Measurements from ENCODE around the gene ISOC2.
"Not testable (repeated sequence)": the region's sequence is repeated elsewhere in the genome, so short reads cannot be mapped to it uniquely, and the experiment has no call there.

Gene ISOC2

DNA sequence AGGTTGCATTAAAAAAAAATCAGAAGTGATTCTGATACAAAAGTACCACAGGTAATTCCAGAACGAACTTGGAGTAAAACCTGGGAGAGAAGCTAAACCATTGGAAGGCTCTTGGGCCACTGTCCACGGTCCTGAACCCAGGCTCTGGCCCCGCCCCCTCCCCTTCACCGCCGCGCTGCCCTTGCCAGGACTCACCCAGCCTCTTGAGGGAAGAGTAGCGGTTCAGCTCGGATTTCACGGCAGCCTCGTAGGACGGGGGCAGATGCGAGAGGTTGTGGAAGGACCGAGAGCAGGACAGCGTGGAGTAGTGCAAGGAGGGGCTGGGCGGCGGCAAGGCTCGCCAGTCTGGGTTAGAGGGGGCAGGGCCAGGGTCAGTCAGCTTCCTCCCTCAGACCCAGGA, 24.0 kb downstream of the ISOC2 start:
- no peak for DNase-seq

DNA sequence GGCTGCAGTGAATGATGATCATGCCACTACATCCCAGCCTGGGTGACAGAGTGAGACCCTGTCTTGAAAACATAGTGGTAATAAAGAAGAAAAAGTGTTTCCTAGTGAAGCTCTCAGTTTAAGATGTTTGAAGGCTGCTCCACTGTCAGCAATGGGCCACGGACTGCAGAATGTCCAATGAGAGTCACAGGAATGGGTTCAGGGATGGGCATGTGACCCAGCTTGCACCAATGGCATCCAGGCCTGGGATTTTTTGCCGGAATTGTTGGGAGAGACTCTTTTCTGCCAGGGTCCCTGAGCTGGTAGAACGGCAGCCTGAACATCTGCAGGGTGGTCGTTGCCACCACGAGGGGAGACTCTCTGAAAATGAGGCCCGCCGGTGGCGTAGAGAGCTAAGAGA, 24.6 kb downstream of the ISOC2 start:
- no peak for DNase-seq

GRCh38 chr19:55435020-55435419, 26.4 kb downstream of the ISOC2 start:
- DNase-seq: no peak

GRCh38 chr19:55434356-55434919, 27.0 kb downstream of the ISOC2 start:
- DNase-seq: no peak

DNA sequence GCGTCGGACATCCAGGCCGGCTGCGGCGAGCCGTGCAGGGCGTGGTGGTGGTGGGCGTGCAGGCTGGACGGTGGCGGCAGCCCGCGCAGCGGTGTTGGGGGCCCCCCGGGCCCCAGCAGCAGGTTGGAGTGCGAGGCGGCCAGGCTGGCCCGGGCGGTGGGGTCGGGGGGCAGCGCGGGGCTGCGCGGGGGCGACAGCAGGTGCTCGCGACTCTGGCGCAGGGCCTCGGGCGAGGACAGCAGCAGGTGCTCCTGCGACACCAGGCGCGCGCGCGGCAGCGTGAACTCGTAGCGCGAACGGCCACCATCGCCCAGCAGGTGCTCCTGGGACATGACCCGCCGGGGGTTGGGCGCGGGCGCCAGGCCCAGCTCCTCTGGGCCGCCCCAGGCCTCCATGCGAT, 28.1 kb downstream of the ISOC2 start:
- no peak for DNase-seq

DNA sequence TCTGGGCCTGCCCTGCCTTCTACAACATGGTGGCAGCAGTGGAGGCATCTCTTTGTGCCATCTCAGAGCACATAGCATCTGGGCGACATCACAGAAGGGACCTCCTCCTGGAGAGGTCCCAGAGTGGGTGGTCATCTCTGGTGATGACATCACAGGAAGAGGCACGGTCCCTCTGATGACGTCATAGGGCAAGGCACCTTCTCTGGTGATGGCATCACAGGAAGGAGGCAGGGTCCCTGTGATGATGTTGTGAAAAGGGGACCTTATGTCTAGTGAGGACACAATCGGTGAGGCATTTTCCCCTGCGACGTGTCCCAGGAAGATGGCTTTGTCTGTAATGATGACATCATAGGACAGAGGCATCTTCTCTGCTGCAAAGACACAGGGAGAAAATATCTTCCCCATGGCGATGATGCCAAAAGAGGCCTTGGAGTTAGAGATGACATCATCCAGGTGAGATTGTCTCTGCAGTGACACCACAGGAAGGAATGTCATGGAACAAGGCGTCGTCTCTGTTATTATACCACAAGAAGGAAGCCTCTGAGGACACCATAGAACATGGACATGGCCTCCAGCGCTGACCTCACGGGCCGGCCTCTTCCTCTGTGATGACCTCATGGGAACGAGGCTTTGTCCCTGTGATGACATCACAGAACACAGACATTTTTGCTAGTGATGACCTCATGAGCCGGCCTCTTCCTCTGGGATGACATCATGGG, 29.0 kb downstream of the ISOC2 start:
- no peak for DNase-seq

GRCh38 chr19:55431183-55431582, 30.3 kb downstream of the ISOC2 start:
- no peak for DNase-seq

- no peak for DNase-seq
Observed at GRCh38 chr19:55426042-55426441, 35.4 kb downstream of the ISOC2 start.

DNA sequence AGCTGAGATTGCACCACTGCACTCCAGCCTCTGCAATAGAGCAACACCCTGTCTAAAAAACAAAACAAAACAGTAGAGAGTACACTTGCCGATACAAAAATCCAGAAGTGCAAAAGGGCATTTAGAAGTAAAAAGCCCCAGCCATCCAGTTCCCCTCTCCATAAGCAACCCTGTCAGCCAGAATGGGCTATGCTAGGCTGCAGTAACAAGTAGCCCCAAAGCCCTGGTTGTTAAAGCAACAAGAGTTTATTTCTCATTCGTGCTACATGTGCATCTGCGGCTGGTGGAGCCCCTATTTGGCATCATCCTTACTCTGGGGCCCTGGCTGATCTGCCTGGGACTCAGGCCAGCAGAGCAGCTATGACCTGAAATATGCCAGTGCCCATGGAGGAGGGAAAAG, 36.9 kb downstream of the ISOC2 start:
- no peak for DNase-seq

DNA sequence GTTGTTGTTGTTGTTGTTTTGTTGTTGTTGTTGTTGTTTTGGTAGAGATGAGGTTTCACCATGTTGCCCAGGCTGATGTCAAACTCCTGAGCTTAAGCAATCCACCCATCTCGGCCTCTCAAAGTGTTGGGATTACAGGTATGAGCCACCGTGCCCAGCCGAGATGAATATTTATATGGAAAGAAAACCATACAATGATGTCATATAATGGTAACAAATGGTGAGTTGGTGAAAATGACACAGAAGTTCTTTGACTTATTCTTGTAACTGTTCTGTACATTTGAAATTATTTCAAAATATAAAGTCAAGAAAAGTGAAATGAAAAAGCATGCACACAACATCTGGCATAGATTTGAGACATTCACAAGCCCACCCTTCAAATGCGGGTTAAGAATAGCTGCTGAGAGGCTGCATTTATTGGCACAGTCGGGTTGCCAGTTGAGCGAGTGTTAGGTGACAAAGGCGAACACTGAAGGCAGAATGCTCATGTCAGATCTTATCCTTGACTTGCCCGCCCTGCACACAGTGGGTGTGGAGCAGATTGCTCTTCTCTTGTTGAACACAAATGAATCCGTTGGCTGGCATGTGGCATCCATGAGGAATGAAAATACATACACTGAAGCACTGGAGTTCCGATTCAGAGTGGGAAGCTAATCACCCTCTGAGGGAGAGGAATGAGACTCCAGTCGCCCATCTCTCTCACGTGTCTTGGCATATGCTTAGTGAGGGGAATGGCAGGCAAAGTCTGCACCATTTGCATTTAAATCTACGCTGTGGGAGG, 38.0 kb downstream of the ISOC2 start:
- DNase-seq: no peak

DNA sequence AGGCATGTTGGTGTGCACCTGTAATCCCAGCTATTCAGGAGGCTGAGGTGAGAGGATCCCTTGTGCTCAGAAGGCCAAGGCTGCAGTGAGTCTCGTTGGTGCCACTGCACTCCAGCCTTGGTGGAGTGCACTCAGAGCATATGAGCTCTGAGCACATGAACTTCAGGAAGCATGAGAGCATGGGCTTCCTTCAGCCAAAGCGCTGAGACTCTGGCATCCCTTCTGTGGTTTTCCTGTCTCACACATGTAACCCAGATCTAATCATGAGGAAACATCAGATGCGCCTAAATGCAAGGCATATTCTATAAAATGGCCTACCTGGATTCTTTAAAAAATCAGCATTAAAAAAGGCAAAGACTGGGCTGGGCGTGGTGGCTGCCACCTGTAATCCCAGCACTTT, 40.2 kb downstream of the ISOC2 start:
- DNase-seq: not testable (repeated sequence)

DNA sequence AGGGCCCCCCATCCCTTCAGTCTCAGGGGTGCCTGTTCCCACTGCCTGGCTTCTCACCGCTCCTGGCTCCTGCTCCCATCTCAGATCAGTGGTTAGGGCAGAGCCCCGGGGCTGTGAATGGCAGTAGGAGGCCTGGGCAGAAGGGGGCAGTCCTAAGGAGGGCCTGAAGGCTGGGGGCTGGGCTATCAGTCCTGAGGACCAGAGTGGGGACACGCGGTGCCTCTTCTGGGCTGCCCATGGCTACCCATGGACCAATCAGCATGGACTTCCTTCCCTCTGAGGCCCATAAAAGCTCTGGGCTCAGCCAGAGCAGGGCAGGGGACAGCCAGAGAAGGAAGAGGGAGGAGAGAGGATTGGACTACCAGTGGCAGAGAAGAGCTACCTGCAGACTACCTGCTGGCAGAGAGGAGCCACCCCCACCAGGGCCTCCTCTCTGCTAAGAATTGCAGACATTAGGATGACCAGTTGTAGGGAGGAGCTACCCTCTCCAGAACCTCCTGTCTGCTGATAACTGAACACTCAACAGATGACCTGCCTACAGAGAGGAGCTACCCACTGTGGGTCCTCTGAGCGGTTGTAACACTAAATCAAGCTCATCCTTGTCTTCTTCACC, 41.7 kb downstream of the ISOC2 start:
- no peak for DNase-seq

GRCh38 chr19:55419103-55419502, 42.3 kb downstream of the ISOC2 start:
- DNase-seq: no peak

GRCh38 chr19:55418185-55418584, 43.3 kb downstream of the ISOC2 start:
- no peak for DNase-seq

GRCh38 chr19:55410168-55410567, 51.3 kb downstream of the ISOC2 start:
- no peak for DNase-seq

DNA sequence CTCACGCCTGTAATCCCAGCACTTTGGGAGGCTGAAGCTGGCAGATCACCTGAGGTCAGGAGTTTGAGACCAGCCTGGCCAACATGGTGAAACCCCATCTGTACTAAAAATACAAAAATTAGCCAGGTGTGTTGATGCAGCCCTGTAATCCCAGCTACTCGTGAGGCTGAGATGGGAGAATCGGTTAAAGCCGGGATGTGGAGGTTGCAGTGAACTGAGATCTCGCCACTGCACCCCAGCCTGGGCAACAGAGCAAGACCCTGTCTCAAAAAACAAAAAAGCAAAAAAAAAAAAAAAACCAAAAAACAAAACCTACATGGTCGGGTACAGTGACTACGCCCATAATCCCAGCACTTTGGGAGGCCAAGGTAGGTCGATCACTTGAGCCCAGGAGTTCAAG, 52.3 kb downstream of the ISOC2 start:
- not testable (repeated sequence) for DNase-seq

DNA sequence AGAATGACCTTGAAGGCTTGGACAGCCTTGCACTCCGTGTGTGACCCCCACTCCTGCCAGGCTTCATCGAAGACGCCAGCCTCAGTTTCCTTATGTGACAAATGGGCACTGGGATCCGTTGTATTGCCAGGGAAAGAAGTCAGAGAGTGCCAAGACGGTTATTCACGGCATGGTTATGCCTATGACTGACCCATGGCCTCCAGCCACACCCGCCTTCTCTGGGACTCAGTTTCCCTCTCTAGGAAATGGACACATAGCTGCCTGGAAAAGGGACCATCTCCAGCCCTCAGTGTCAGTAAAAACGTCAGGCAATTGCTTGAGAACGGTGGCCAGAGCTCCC, 52.9 kb downstream of the ISOC2 start:
- no peak for DNase-seq

DNA sequence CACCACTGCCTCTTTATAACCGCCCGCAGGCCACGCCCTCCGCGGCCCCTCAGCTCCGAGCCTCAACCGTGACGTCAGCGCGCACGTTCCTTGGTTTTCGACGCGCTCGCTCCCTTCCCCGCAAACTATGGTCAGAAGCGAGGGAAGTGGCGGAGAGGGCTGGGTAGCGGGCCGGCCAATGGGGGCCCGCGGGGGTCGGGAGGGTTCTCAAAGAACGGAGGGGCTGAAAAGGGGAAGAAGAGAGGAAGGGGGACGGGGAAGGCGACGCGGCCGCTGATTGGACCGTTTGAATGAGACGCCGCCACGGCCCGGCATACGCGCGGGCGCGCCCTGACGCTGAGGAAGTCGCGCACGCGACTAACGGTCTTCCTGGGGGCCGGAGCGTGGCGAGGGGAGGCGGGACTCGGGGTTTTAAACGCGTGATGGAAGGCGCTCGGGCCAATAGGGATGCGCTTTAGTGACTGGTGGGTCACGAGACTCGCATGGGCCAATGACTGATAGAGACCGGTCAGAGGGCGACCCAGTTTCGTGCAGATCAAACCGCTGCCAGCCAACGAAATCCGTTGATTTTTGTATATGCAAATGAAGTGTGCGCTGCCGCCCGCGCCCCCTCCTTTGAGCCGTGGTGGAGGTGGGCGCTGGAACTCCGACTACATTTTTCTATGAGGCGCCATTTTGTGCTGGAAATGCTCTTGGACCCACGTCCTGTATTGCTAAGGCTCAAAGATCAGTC, 53.5 kb downstream of the ISOC2 start:
- DNase-seq: peak; percentile 91

GRCh38 chr19:55407550-55407799, 54.0 kb downstream of the ISOC2 start, which contains the start of gene UBE2S:
Gene UBE2S (minus strand): TSS chr19:55407788. CDS start chr19:55407589, 199 bp downstream.
- not testable (repeated sequence) for DNase-seq

DNA sequence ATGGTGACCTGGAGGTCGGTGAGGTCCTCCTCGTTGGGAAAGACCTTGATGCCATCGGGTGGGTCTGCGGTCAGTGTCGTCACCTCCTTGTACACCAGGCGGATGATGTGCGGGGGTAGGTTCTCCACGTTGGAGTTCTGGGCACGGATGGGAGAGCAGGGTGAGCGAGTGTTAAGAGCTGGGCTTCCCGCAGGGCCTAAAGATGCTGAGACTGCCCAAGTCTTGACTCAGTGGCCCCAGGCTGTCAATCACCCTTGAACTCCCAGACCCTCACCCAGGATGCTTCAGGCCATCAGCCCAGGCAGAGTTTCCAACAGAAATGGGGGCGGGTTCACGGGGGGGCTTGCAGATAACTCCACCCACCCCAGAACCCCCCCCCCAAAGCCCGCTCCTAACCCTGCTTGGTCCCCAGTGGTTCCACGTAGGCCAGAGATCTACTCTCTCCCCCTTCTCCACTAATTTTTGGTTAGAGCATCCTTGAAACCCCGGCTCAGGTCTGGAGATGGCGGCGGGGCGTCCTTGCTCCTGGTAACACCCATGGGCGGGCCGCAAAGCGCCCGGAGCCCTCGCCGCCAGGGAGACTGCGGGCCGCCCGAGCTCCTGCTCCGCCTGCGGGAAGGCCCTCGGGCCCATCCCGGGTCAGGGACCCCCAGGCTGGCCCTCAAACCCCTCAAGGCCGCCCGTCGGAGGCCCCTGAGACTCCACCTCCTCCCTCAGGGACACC, 54.5 kb downstream of the ISOC2 start:
- no peak for DNase-seq

- no peak for DNase-seq
Observed at GRCh38 chr19:55406091-55406825, 55.2 kb downstream of the ISOC2 start.

- DNase-seq: no peak
Observed at GRCh38 chr19:55405638-55406037, 55.8 kb downstream of the ISOC2 start.
